Measurements from ENCODE around the gene PYCARD. TPM values are rescaled to one million over a fixed set of nuclear protein-coding genes. Genes with fewer than 3 reads are reported as not detected.

The PYCARD gene
- total and polyA plus RNA-seq, 10 of the 15 experiments (the other 5 are each of a cell fraction or from before 2014, with no cell fraction given) = 5.1 to 106 (median 45.9) TPM

GRCh38 chr16:31193874-31194273, 8.7 kb downstream of the PYCARD start:
- DNase-seq (ENCODE audit: low read depth, low spot score) (no peak), FAIRE-seq (no peak), ATAC-seq (no peak)
- ChIA-PET SMC1A (ENCODE audit: uncharacterized antibody, unreplicated experiment) (interaction anchor here (0.7 kb wide), 1 partner anchor 12 kb away, joined by 3 read pairs; no protein-coding TSS in a partner anchor), POLR2A (interaction anchor here (0.9 kb wide), 1 partner anchor 10 kb away, joined by 3 read pairs; no protein-coding TSS in a partner anchor), CTCF (no interaction called here), RAD21 (ENCODE audit: unreplicated experiment) (no interaction called here)
- H4K20me1 ChIP-seq (ENCODE audit: control insufficient read depth, insufficient read depth) = no peaks in the 10 kb centered on the region
- no peak overlapping the region for H2AFZ ChIP-seq (ENCODE audit: control insufficient read depth, low read depth, low read length)
- H3K4me2 ChIP-seq (ENCODE audit: control insufficient read depth, insufficient read depth) = no peak overlapping the region
- no TSS peak for BruUV-seq (replicated peaks)
- no peak overlapping the region for H3K4me3 ChIP-seq
- H3K27me3 ChIP-seq (replicated peaks in 1 of 2; ENCODE audit: control insufficient read depth in 2 of 2, insufficient read depth in 2 of 2, low read length in 1 of 2) = no peaks in the 10 kb centered on the region
- H3K79me2 ChIP-seq (ENCODE audit: control insufficient read depth, insufficient read depth, low read length) = peaks cover 8% of the 10 kb centered on the region
- peaks cover 4% of the 10 kb centered on the region for H3K4me1 ChIP-seq (ENCODE audit: control insufficient read depth, insufficient read depth, low read length)
- peaks cover 28 to 57% of the 10 kb centered on the region in 2 experiments for H3K36me3 ChIP-seq (ENCODE audit: control insufficient read depth in 2 of 2, insufficient read depth in 2 of 2, low read length in 1 of 2)
- intact Hi-C loops (cut with micrococcal nuclease; ENCODE audit: unreplicated experiment) = no loop called here
- in situ Hi-C loops (cut with MboI) = no loop called here
- H3K9ac ChIP-seq (ENCODE audit: control insufficient read depth, insufficient read depth, low read length) = no peak overlapping the region
- TF ChIP-seq SMAD5 (IDR thresholded peaks at IDR 0.05; ENCODE audit: low read depth) (no peak), NFYA (IDR thresholded peaks at IDR 0.05; ENCODE audit: borderline replicate concordance, low read depth, low read length) (no peak), ZZZ3 (IDR thresholded peaks at IDR 0.05; ENCODE audit: control insufficient read depth, insufficient read length, low read depth) (no peak), ZBTB4 (CRISPR knock-in tag; IDR thresholded peaks at IDR 0.05) (no peak), NFYB (IDR thresholded peaks at IDR 0.05; ENCODE audit: insufficient read depth, low read depth, low read length) (no peak), POLR2A (IDR thresholded peaks at IDR 0.05; ENCODE audit: low read depth, low read length) (peak; percentile 59), NRF1 (conservative IDR thresholded peaks at IDR 0.05; ENCODE audit: low read depth, low read length) (no peak), POLR2AphosphoS2 (IDR thresholded peaks at IDR 0.05; ENCODE audit: low read depth, low read length) (0 out of 2 replicates have a peak, but pooled peaks have one; percentile 31), POLR2AphosphoS5 (IDR thresholded peaks at IDR 0.05; ENCODE audit: low read length) (peak; percentile 45; the same call in 1 of the 2 replicates), ZBTB33 (IDR thresholded peaks at IDR 0.05) (no peak)
- H3K27ac ChIP-seq (ENCODE audit: control insufficient read depth, insufficient read depth) = no peak overlapping the region
- WGBS (ENCODE audit: insufficient coverage, insufficient replicate concordance, low lambda C conversion rate, missing lambda C conversion rate) = 96% methylated on average over 2 of the region's 2 CpGs
- H3K9me3 ChIP-seq (replicated peaks; ENCODE audit: control insufficient read depth, insufficient read depth, low read length) = no peaks in the 10 kb centered on the region
